GM23338 (cell line): ENCODE results near the gene SBDS.
"Not testable (repeated sequence)": the region's sequence is repeated elsewhere in the genome, so short reads cannot be mapped to it uniquely, and the experiment has no call there.

ENCODE experiments used
- CREB1 ChIP-seq: fragments of 250-450 bp; sonication (Bioruptor Pico); IDR thresholded peaks from 2 replicates; pipeline ENCODE4 v1.5.0; 2020; ENCODE audit warnings: low read depth, mild to moderate bottlenecking, moderate library complexity
- CTCF ChIP-seq, 2 experiments: fragments of 200-600 bp in 1 of 2; sonication (generic) in 1 of 2; conservative IDR thresholded peaks; 2 replicates each; pipeline versions ENCODE4 v1.5.1 to v1.6.1; 2016 to 2017; ENCODE audit warnings: antibody characterized with exemption in 2 of 2, low read depth in 2 of 2, mild to moderate bottlenecking in 2 of 2, moderate library complexity in 1 of 2
- EZH2 ChIP-seq: fragments of 200-600 bp; sonication (generic); IDR thresholded peaks from one replicate; pipeline ENCODE4 v1.8.0; 2017; ENCODE audit warnings: antibody characterized with exemption, mild to moderate bottlenecking, low read depth; ENCODE audit not compliant: unreplicated experiment
- EZH2phosphoT487 ChIP-seq: fragments of 200-600 bp; sonication (generic); IDR thresholded peaks from one replicate; pipeline ENCODE4 v1.8.1; 2018; ENCODE audit warnings: antibody characterized with exemption; ENCODE audit not compliant: unreplicated experiment
- JUNB ChIP-seq: IDR thresholded peaks from one replicate; pipeline ENCODE4 v1.6.1; 2016; ENCODE audit warnings: antibody characterized with exemption; ENCODE audit not compliant: unreplicated experiment
- POLR2AphosphoS5 ChIP-seq: IDR thresholded peaks from 2 replicates; pipeline ENCODE4 v1.6.1; 2016; ENCODE audit warnings: antibody characterized with exemption, low read depth
- STAT1 ChIP-seq: IDR thresholded peaks from one replicate; pipeline ENCODE4 v1.6.1; 2016; ENCODE audit warnings: antibody characterized with exemption; ENCODE audit not compliant: unreplicated experiment
- ZNF114 ChIP-seq: fragments of 250-450 bp; sonication (Bioruptor Pico); IDR thresholded peaks from 2 replicates; pipeline ENCODE4 v1.5.0; 2020; ENCODE audit warnings: mild to moderate bottlenecking, moderate library complexity
- ZNF331 ChIP-seq: fragments of 250-450 bp; sonication (Bioruptor Pico); IDR thresholded peaks from 2 replicates; pipeline ENCODE4 v1.5.0; 2020; ENCODE audit warnings: low read depth, mild to moderate bottlenecking, moderate library complexity
- ZNF462 ChIP-seq: fragments of 250-450 bp; sonication (Bioruptor Pico); IDR thresholded peaks from 2 replicates; pipeline ENCODE4 v1.5.0; 2020; ENCODE audit warnings: mild to moderate bottlenecking, moderate library complexity
- TF ChIP-seq, protein P1 (sequence below): IDR thresholded peaks from one replicate; pipeline ENCODE4 v1.6.1; 2018; ENCODE audit warnings: antibody characterized with exemption; ENCODE audit not compliant: unreplicated experiment
- TF ChIP-seq, protein P2 (sequence below): IDR thresholded peaks from 2 replicates; pipeline ENCODE4 v1.6.1; 2016; ENCODE audit warnings: antibody characterized with exemption

- not testable (repeated sequence) for TF ChIP-seq POLR2AphosphoS5; CTCF (conservative IDR thresholded peaks at IDR 0.05; ENCODE audit: low read depth in 2 of 2); EZH2; EZH2phosphoT487; CREB1 (CRISPR knock-in tag); JUNB; ZNF331 (CRISPR knock-in tag); ZNF462 (CRISPR knock-in tag); ZNF114 (CRISPR knock-in tag); STAT1
- TF ChIP-seq, protein P1, sequence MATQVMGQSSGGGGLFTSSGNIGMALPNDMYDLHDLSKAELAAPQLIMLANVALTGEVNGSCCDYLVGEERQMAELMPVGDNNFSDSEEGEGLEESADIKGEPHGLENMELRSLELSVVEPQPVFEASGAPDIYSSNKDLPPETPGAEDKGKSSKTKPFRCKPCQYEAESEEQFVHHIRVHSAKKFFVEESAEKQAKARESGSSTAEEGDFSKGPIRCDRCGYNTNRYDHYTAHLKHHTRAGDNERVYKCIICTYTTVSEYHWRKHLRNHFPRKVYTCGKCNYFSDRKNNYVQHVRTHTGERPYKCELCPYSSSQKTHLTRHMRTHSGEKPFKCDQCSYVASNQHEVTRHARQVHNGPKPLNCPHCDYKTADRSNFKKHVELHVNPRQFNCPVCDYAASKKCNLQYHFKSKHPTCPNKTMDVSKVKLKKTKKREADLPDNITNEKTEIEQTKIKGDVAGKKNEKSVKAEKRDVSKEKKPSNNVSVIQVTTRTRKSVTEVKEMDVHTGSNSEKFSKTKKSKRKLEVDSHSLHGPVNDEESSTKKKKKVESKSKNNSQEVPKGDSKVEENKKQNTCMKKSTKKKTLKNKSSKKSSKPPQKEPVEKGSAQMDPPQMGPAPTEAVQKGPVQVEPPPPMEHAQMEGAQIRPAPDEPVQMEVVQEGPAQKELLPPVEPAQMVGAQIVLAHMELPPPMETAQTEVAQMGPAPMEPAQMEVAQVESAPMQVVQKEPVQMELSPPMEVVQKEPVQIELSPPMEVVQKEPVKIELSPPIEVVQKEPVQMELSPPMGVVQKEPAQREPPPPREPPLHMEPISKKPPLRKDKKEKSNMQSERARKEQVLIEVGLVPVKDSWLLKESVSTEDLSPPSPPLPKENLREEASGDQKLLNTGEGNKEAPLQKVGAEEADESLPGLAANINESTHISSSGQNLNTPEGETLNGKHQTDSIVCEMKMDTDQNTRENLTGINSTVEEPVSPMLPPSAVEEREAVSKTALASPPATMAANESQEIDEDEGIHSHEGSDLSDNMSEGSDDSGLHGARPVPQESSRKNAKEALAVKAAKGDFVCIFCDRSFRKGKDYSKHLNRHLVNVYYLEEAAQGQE, result not testable (repeated sequence)
- TF ChIP-seq, protein P2, sequence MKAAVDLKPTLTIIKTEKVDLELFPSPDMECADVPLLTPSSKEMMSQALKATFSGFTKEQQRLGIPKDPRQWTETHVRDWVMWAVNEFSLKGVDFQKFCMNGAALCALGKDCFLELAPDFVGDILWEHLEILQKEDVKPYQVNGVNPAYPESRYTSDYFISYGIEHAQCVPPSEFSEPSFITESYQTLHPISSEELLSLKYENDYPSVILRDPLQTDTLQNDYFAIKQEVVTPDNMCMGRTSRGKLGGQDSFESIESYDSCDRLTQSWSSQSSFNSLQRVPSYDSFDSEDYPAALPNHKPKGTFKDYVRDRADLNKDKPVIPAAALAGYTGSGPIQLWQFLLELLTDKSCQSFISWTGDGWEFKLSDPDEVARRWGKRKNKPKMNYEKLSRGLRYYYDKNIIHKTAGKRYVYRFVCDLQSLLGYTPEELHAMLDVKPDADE, result not testable (repeated sequence)
Measured at GRCh38 chr7:67014076-67014622, 18.8 kb upstream of the SBDS start.
